Neural crest cell (in vitro differentiated cells): ENCODE results near the gene SMR3B. TPM values are rescaled to one million over a fixed set of nuclear protein-coding genes. Genes with fewer than 3 reads are reported as not detected.

Experiments
- total RNA-seq: library from RNA; stranded (reverse); gene quantifications from 2 replicates; pipeline ENCODE4 v1.2.1, GENCODE V29; 2021

SMR3B gene
- total RNA-seq, 1 donor from 2014 or later: not detected

Other genes with a start within 250 kb of the SMR3B start
- not detected in 2 replicates for gene PRR27, start 228.9 kb upstream of the SMR3B start, total RNA-seq
- not detected in 2 replicates for gene ODAM, start 187.4 kb upstream of the SMR3B start, total RNA-seq
- not detected in 2 replicates for gene FDCSP, start 157.0 kb upstream of the SMR3B start, total RNA-seq
- gene CSN3, start 140.5 kb upstream of the SMR3B start, total RNA-seq: not detected in 2 replicates
- gene CABS1, start 48.1 kb upstream of the SMR3B start, total RNA-seq: not detected in 2 replicates
- not detected in 2 replicates for gene SMR3A, start 22.4 kb upstream of the SMR3B start, total RNA-seq
- gene OPRPN, start 14.8 kb downstream of the SMR3B start, total RNA-seq: not detected in 2 replicates
- not detected in 2 replicates for gene MUC7, start 89.1 kb downstream of the SMR3B start, total RNA-seq
- not detected in 2 replicates for gene AMTN, start 135.4 kb downstream of the SMR3B start, total RNA-seq
- gene AMBN, start 209.1 kb downstream of the SMR3B start, total RNA-seq: not detected in 2 replicates
- not detected in 2 replicates for gene ENAM, start 245.6 kb downstream of the SMR3B start, total RNA-seq